Measurements from ENCODE around the gene UQCR10.

Gene UQCR10

GRCh38 chr22:29811377-29811776 lies 44.2 kb downstream of the UQCR10 start:
- in situ Hi-C loops (cut with MboI; ENCODE audit: low sequenced_read_pairs, unreplicated experiment) = no loop called here
- DNase-seq (ENCODE audit: low spot score) = no peak
- no peak for TF ChIP-seq CTCF (IDR thresholded peaks at IDR 0.05; ENCODE audit: borderline replicate concordance, control extremely low read depth, extremely low read depth, insufficient read depth, missing control alignments)

GRCh38 chr22:29813126-29813525 lies 46.0 kb downstream of the UQCR10 start:
- in situ Hi-C loops (cut with MboI; ENCODE audit: low sequenced_read_pairs, unreplicated experiment) = no loop called here
- DNase-seq (ENCODE audit: low spot score) = no peak
- no peak for TF ChIP-seq CTCF (IDR thresholded peaks at IDR 0.05; ENCODE audit: borderline replicate concordance, control extremely low read depth, extremely low read depth, insufficient read depth, missing control alignments)

GRCh38 chr22:29813563-29813962 lies 46.4 kb downstream of the UQCR10 start:
- no peak for TF ChIP-seq CTCF (IDR thresholded peaks at IDR 0.05; ENCODE audit: borderline replicate concordance, control extremely low read depth, extremely low read depth, insufficient read depth, missing control alignments)
- DNase-seq (ENCODE audit: low spot score) = no peak
- in situ Hi-C loops (cut with MboI; ENCODE audit: low sequenced_read_pairs, unreplicated experiment) = no loop called here

DNA sequence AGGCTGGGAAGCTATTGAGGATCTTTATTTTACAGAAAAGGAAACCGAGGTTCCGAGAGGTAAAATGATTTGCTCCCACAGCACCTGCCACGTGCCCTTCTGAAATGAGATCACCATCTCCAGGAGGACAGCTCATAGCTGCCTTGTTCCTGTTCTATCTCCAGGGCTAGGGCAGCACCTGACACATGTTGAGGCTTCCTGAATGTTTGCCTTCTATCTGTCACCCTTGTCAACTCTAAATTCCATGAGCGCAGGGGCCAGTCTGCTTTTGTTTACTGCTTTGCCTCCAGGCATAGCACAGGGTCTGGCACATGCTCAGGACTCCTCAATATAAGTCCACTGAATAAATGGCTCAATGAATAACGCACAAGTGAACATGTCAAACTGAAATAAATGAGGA lies 46.8 kb downstream of the UQCR10 start:
- TF ChIP-seq CTCF (IDR thresholded peaks at IDR 0.05; ENCODE audit: borderline replicate concordance, control extremely low read depth, extremely low read depth, insufficient read depth, missing control alignments) = no peak
- DNase-seq (ENCODE audit: low spot score) = no peak
- in situ Hi-C loops (cut with MboI; ENCODE audit: low sequenced_read_pairs, unreplicated experiment) = no loop called here

DNA sequence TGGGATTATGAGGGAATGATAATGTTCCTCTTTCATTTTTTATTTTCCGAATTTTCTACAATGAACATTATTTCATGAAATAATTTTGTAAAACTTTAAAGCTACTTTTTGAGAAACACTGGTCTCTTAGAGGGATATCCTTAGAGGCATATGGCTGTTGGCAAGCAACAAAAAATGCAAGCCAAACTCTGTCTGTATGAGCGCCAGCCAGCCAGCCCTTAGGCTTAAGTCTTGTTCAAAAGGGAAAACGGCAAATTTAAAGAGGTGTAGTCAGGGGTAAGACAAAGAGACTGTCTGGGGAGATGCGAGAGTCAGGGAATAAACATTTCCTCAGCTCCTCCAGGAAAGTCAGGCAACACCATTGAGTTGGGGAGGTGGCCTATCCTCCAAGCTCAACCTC lies 48.4 kb downstream of the UQCR10 start:
- DNase-seq (ENCODE audit: low spot score) = no peak
- in situ Hi-C loops (cut with MboI; ENCODE audit: low sequenced_read_pairs, unreplicated experiment) = no loop called here
- no peak for TF ChIP-seq CTCF (IDR thresholded peaks at IDR 0.05; ENCODE audit: borderline replicate concordance, control extremely low read depth, extremely low read depth, insufficient read depth, missing control alignments)

GRCh38 chr22:29816128-29816527 lies 49.0 kb downstream of the UQCR10 start:
- in situ Hi-C loops (cut with MboI; ENCODE audit: low sequenced_read_pairs, unreplicated experiment) = no loop called here
- TF ChIP-seq CTCF (IDR thresholded peaks at IDR 0.05; ENCODE audit: borderline replicate concordance, control extremely low read depth, extremely low read depth, insufficient read depth, missing control alignments) = no peak
- no peak for DNase-seq (ENCODE audit: low spot score)

DNA sequence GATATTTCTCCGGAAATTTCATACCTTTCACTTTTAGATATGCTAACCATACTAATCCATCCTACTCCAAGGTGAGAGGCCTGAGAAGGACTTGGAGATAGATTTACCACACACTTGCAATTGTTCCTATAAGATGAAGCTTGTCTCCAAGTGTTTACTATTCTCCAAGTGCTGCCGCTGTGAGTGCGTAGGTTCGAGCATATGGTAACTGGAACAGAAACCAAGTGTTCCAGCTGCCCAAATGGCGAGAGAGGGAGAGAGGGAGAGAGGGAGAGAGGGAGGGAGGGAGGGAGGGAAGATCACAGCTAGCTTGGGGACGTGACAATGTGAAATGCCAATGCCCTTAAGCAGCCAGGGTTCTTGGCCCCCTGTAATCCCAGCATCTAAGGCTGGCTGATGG lies 49.4 kb downstream of the UQCR10 start:
- DNase-seq (ENCODE audit: low spot score) = no peak
- in situ Hi-C loops (cut with MboI; ENCODE audit: low sequenced_read_pairs, unreplicated experiment) = no loop called here
- TF ChIP-seq CTCF (IDR thresholded peaks at IDR 0.05; ENCODE audit: borderline replicate concordance, control extremely low read depth, extremely low read depth, insufficient read depth, missing control alignments) = no peak

Data from GM13976 (cell line).